MM.1S (cell line): ENCODE results near the gene POLR2E.

ENCODE experiments used
- EZH2 ChIP-seq: fragments of 300-600 bp; sonication (generic); optimal IDR thresholded peaks from 2 replicates; pipeline ENCODE3; 2017; ENCODE audit warnings: low read depth, mild to moderate bottlenecking, antibody characterized with exemption, low read length, mixed read lengths
- TF ChIP-seq, protein P1 (sequence below): fragments of 300-600 bp; sonication (generic); IDR thresholded peaks from 2 replicates; pipeline ENCODE4 v1.5.1; 2016; ENCODE audit warnings: antibody characterized with exemption, low read length, mixed read lengths

DNA sequence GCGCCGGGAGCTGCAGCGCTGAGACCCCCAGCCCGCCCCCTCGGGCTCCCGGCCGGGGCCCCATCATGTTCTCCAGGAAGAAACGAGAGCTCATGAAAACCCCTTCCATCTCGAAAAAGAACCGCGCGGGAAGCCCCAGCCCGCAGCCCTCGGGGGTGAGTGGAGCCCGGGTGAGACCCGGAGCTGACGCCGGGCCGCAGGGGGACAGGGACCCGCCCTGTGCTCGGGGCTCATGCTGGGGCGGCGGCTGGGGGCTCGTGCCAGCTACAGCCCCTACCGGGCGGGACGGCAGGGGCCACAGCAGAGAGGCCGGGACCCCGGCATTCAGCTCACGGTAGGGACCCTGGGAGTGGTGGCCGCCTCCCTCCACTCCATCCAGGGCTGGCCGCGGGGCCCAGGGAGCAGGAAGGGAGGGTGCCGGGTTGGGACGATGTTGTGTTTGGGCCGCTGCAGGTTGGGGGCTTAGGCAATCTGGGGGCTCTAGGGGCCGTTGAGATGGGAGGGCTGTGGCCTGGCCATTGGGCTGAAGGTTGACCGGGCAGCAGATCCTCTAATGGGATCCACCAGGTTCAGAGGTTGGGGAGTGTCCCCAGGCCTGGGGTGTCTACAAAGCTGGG lies 27.7 kb downstream of the POLR2E start:
- TF ChIP-seq, protein P1, sequence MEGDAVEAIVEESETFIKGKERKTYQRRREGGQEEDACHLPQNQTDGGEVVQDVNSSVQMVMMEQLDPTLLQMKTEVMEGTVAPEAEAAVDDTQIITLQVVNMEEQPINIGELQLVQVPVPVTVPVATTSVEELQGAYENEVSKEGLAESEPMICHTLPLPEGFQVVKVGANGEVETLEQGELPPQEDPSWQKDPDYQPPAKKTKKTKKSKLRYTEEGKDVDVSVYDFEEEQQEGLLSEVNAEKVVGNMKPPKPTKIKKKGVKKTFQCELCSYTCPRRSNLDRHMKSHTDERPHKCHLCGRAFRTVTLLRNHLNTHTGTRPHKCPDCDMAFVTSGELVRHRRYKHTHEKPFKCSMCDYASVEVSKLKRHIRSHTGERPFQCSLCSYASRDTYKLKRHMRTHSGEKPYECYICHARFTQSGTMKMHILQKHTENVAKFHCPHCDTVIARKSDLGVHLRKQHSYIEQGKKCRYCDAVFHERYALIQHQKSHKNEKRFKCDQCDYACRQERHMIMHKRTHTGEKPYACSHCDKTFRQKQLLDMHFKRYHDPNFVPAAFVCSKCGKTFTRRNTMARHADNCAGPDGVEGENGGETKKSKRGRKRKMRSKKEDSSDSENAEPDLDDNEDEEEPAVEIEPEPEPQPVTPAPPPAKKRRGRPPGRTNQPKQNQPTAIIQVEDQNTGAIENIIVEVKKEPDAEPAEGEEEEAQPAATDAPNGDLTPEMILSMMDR, result no peak
- no peak for TF ChIP-seq EZH2
